GM12878 (cell line): ENCODE results near the gene KDM1B. TPM values are rescaled to one million over a fixed set of nuclear protein-coding genes. Genes with fewer than 3 reads are reported as not detected.

Experiments
- ATAC-seq: fragments of 200-7000 bp; cut with Tn5 transposase; 3 replicates; pipeline ENCODE4 v1.9.1; 2020; ENCODE audit warnings: mild to moderate bottlenecking, moderate library complexity
- BruUV-seq: library from RNA; stranded (reverse); fragments of 400-500 nt; replicated peaks from 2 replicates; lab custom pipeline; 2021; lab: Mats Ljungman, UMichigan
- CTCF ChIA-PET: fragments of 300-600 bp; sonication (Branson Sonifier 250); formaldehyde crosslinking; extraction: SDS; loops from one replicate; lab custom pipeline; 2021; ENCODE audit warnings: inconsistent platforms; lab: Yijun Ruan, JAX
- POLR2A ChIA-PET: fragments of 350-600 bp; formaldehyde crosslinking; extraction: SDS; loops from one replicate; lab custom pipeline; 2021; ENCODE audit warnings: inconsistent platforms; lab: Charles Lee
- RAD21 ChIA-PET: fragments of 300-600 bp; sonication (Branson Sonifier 250); formaldehyde crosslinking; loops from one replicate; lab custom pipeline; 2023; ENCODE audit warnings: antibody characterized with exemption; ENCODE audit not compliant: unreplicated experiment; lab: Charles Lee
- SMC1A ChIA-PET: fragments of 300-600 bp; sonication (Branson Sonifier 250); formaldehyde crosslinking; loops from one replicate; lab custom pipeline; 2023; ENCODE audit not compliant: unreplicated experiment, uncharacterized antibody; lab: Charles Lee
- DNase-seq: peaks from one replicate; pipeline ENCODE4 v3.0.0-alpha.2; 2011; ENCODE audit warnings: low read depth, low spot score
- FAIRE-seq: peaks from 3 replicates; lab custom pipeline; 2011; peaks lifted over from hg19 to GRCh38; lab: Jason Lieb, UNC
- H2AFZ ChIP-seq: 2 replicates; pipeline ENCODE4 v1.6.0; 2011; ENCODE audit warnings: low read depth, low read length, control low read depth; ENCODE audit not compliant: control insufficient read depth
- H3K27ac ChIP-seq: 2 replicates; pipeline ENCODE4 v1.5.1; 2011; ENCODE audit warnings: control low read depth; ENCODE audit not compliant: control insufficient read depth, insufficient read depth
- H3K27me3 ChIP-seq, 2 experiments: replicated peaks in 1 of 2; 2 replicates each; pipeline versions ENCODE4 v1.6.0 to v1.6.1; 2011; ENCODE audit warnings: low read length in 1 of 2; ENCODE audit not compliant: control insufficient read depth in 2 of 2, insufficient read depth in 2 of 2
- H3K36me3 ChIP-seq, 2 experiments: 2 replicates each; pipeline ENCODE4 v1.5.1; 2011; ENCODE audit warnings: low read length in 1 of 2; ENCODE audit not compliant: control insufficient read depth in 2 of 2, insufficient read depth in 2 of 2
- H3K4me1 ChIP-seq: 2 replicates; pipeline ENCODE4 v1.6.1; 2011; ENCODE audit warnings: mild to moderate bottlenecking, low read length, moderate library complexity, mixed read lengths; ENCODE audit not compliant: control insufficient read depth, insufficient read depth
- H3K4me2 ChIP-seq: 2 replicates; pipeline ENCODE4 v1.6.0; 2011; ENCODE audit warnings: control low read depth; ENCODE audit not compliant: control insufficient read depth, insufficient read depth
- H3K4me3 ChIP-seq: fragments of 200-600 bp; sonication (generic); 2 replicates; pipeline ENCODE4 v1.5.1; 2016
- H3K79me2 ChIP-seq: 2 replicates; pipeline ENCODE4 v1.6.0; 2011; ENCODE audit warnings: low read length; ENCODE audit not compliant: control insufficient read depth, insufficient read depth
- H3K9ac ChIP-seq: 2 replicates; pipeline ENCODE4 v1.8.0; 2011; ENCODE audit warnings: low read length, control low read depth, mixed read lengths; ENCODE audit not compliant: control insufficient read depth, insufficient read depth
- H3K9me3 ChIP-seq: replicated peaks from 3 replicates; pipeline ENCODE4 v1.5.1; 2011; ENCODE audit warnings: mild to moderate bottlenecking, low read length; ENCODE audit not compliant: control insufficient read depth, insufficient read depth
- H4K20me1 ChIP-seq: 2 replicates; pipeline ENCODE4 v1.6.0; 2011; ENCODE audit not compliant: control insufficient read depth, insufficient read depth
- PAX5 ChIP-seq: IDR thresholded peaks from 2 replicates; pipeline ENCODE4 v1.6.1; 2011; ENCODE audit warnings: low read depth, low read length, borderline replicate concordance
- SREBF2 ChIP-seq: IDR thresholded peaks from 2 replicates; pipeline ENCODE4 v1.6.1; 2012; ENCODE audit warnings: mild to moderate bottlenecking, low read length
- WRNIP1 ChIP-seq: IDR thresholded peaks from 2 replicates; pipeline ENCODE4 v1.6.1; 2011; ENCODE audit warnings: low read depth, low read length, improper control_type of control experiment, borderline replicate concordance
- ZBED1 ChIP-seq: IDR thresholded peaks from 2 replicates; pipeline ENCODE4 v1.6.1; 2016; ENCODE audit warnings: borderline replicate concordance
- WGBS: methylation state at CpG from one replicate; pipeline ENCODE4 v1.1.6; 2016; ENCODE audit warnings: low lambda C conversion rate; ENCODE audit not compliant: insufficient replicate concordance, insufficient coverage; ENCODE audit errors: missing lambda C conversion rate; 5-methylcytosine and 5-hydroxymethylcytosine counted together
- in situ Hi-C: fragments of 300-500 bp; cut with MboI; formaldehyde crosslinking; loops from 9 replicates; pipeline ENCODE4 v1.14.3; 2018; ENCODE audit warnings: mixed read lengths
- intact Hi-C: fragments of 100-400 bp; cut with micrococcal nuclease; formaldehyde crosslinking; loops from one replicate; pipeline ENCODE4 v1.14.2; 2022; ENCODE audit not compliant: unreplicated experiment
- polyA plus RNA-seq, 11 experiments: library from polyadenylated mRNA; depleted of rRNA in 4 of 11; unstranded in 6 of 11; stranded (reverse) in 5 of 11; fragments of >200 nt; fragmentation: Nextera tagmentation in 4 of 11; fragmentation: Illumina TruSeq in 1 of 11; extraction: Ambion mirVana in 4 of 11; extraction: Trizol in 1 of 11; gene quantifications; 1 replicate in 1 of 11; 2 replicates in 10 of 11; pipeline versions ENCODE4 v1.2.1 to v1.2.3, GENCODE V29; 2011 to 2016; ENCODE audit warnings: inconsistent platforms in 2 of 11, missing spikeins in 2 of 11, low read depth in 1 of 11
- total RNA-seq, 4 experiments: library from RNA; depleted of rRNA in 3 of 4; stranded (reverse); fragments of >200 nt in 3 of 4; fragmentation: Illumina TruSeq in 1 of 4; extraction: Trizol in 1 of 4; gene quantifications; 2 replicates each; pipeline versions ENCODE4 v1.2.1 to v1.2.3, GENCODE V29; 2013 to 2021
- TF ChIP-seq, protein P1 (sequence below): fragments of 450-650 bp; IDR thresholded peaks from 2 replicates; pipeline ENCODE4 v1.6.1; 2017; ENCODE audit warnings: mild to moderate bottlenecking, moderate library complexity
- TF ChIP-seq, protein P2 (sequence below): IDR thresholded peaks from 2 replicates; pipeline ENCODE4 v1.6.1; 2012; ENCODE audit warnings: low read length, inconsistent platforms

Gene KDM1B
- total and polyA plus RNA-seq, 10 of the 15 experiments (the other 5 are each of a cell fraction or from before 2014, with no cell fraction given), result 1.7 to 22.5 (median 13.9) TPM

DNA sequence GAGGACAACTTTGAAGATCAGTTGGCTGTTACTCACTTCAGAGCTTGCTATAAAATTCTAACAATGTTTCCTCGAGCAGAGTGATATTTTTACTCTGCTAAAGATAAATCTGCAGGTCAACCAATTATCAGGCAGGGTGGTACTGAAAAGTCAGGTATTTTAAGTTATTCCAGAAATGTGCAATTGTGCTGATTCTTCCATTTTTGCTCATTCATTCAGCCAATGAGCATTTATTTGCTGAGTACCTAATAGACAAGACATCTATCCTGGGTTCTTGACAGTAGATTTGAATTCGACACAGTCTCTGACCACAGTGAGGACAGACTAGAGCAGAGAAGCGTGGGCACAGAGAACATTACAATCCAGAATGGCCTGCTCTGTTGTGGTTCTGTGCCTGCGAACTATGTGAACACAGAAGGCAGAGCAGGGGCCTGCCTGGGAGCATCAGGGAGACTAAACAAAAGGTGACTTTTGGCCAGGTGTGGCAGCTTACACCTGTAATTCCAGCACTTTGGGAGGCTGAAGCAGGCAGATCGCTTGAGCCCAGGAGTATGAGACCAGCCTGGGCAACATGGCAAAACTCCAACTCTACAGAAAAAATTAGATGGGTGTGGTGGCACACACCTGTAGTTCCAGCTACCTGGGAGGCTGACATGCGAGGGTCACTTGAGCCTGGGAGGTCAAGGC is 15.1 kb upstream of the KDM1B start (continued):
- TF ChIP-seq, protein P1, sequence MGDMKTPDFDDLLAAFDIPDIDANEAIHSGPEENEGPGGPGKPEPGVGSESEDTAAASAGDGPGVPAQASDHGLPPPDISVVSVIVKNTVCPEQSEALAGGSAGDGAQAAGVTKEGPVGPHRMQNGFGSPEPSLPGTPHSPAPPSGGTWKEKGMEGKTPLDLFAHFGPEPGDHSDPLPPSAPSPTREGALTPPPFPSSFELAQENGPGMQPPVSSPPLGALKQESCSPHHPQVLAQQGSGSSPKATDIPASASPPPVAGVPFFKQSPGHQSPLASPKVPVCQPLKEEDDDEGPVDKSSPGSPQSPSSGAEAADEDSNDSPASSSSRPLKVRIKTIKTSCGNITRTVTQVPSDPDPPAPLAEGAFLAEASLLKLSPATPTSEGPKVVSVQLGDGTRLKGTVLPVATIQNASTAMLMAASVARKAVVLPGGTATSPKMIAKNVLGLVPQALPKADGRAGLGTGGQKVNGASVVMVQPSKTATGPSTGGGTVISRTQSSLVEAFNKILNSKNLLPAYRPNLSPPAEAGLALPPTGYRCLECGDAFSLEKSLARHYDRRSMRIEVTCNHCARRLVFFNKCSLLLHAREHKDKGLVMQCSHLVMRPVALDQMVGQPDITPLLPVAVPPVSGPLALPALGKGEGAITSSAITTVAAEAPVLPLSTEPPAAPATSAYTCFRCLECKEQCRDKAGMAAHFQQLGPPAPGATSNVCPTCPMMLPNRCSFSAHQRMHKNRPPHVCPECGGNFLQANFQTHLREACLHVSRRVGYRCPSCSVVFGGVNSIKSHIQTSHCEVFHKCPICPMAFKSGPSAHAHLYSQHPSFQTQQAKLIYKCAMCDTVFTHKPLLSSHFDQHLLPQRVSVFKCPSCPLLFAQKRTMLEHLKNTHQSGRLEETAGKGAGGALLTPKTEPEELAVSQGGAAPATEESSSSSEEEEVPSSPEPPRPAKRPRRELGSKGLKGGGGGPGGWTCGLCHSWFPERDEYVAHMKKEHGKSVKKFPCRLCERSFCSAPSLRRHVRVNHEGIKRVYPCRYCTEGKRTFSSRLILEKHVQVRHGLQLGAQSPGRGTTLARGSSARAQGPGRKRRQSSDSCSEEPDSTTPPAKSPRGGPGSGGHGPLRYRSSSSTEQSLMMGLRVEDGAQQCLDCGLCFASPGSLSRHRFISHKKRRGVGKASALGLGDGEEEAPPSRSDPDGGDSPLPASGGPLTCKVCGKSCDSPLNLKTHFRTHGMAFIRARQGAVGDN, result no peak
- TF ChIP-seq PAX5, result no peak
- no peak for TF ChIP-seq SREBF2
- TF ChIP-seq WRNIP1, result no peak
- TF ChIP-seq, all 136 proteins: peak for 0

DNA sequence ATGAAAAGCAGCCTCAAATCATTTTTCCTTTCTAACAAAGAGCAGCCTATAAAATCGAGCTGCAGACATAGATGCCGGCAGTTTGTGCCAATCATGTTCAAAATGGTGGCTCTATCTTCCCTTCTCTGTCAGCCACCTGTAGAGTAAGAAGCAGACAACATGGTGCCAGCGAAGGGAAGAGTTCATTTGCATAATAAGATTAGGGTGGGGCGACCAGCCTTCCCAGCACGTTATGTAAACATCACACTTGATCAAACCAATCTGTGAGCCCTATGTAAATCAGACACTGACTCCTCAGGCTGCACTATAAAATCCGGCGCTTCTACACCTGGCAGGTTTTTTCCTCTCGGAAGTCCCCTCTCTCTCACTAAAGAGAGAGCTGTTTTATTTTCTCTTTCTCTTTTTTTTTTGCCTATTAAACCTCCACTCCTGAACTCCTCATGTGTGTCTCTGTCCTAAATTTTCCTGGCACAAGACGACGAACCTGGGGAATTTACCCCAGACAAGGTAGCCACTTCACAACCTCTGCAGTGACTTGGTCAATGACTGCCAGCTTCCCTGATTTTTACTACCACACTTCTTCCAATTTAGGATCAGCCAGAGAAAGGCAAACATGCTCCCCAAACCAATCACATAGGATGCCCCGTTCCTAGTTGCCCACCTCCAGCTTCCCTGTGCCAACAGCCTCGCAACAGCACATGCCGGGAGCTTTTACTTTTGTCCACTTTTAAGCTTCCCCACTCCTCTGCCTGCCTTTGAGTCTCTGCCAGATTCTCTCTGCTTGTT is 13.2 kb upstream of the KDM1B start:
- ChIA-PET POLR2A (no interaction called here), CTCF (interaction anchor here (0.7 kb wide), 1 partner anchor 496 kb away, joined by 4 read pairs; no protein-coding TSS in a partner anchor), SMC1A (interaction anchor here (0.8 kb wide), 1 partner anchor 20 kb away, joined by 6 read pairs; the partner anchor contains the start of gene NHLRC1), RAD21 (no interaction called here)
- no peak for TF ChIP-seq ZBED1
- TF ChIP-seq, protein P2, sequence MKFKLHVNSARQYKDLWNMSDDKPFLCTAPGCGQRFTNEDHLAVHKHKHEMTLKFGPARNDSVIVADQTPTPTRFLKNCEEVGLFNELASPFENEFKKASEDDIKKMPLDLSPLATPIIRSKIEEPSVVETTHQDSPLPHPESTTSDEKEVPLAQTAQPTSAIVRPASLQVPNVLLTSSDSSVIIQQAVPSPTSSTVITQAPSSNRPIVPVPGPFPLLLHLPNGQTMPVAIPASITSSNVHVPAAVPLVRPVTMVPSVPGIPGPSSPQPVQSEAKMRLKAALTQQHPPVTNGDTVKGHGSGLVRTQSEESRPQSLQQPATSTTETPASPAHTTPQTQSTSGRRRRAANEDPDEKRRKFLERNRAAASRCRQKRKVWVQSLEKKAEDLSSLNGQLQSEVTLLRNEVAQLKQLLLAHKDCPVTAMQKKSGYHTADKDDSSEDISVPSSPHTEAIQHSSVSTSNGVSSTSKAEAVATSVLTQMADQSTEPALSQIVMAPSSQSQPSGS, result no peak
- no TSS peak for BruUV-seq
- H3K4me3 ChIP-seq, result no peak overlapping the region
- no peak for DNase-seq
- no peaks in the 10 kb centered on the region for H3K9me3 ChIP-seq
- H3K9ac ChIP-seq, result no peak overlapping the region
- FAIRE-seq, result no peak
- no peaks in the 10 kb centered on the region for H3K79me2 ChIP-seq
- ATAC-seq, result no peak
- H3K36me3 ChIP-seq, result peaks cover 0 to 5% of the 10 kb centered on the region in 2 experiments; a peak in 2 of 4 replicates
- H4K20me1 ChIP-seq, result no peaks in the 10 kb centered on the region
- H3K4me2 ChIP-seq, result no peak overlapping the region
- intact Hi-C loops, result no loop called here
- no peak overlapping the region for H2AFZ ChIP-seq
- H3K27ac ChIP-seq, result no peak overlapping the region
- H3K27me3 ChIP-seq, result no peaks in the 10 kb centered on the region
- WGBS, result 84% methylated on average over 13 of the region's 13 CpGs
- no peaks in the 10 kb centered on the region for H3K4me1 ChIP-seq
- in situ Hi-C loops, result no loop called here
